ENCODE results near the gene PARVA.

DNA sequence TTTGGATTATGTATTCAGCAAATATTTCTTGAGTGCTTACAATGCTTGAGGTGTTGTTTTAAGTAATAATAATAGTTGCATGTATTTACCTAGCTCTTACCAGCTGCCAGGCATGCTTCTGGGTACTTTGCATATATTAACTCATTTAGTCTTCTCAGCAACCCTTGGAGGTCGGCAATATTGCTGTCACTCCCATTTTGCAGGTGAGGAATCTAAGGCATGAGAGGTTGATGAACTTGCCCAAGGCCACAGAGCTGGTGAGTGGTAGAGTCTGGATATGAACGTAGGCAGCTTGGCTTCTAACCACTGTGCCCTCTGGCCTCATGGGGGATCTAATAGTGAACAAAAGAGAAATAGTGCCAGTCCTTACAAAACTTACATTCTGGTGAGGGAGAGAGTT is 92.9 kb downstream of the PARVA start:
- TF ChIP-seq POLR2AphosphoS5 (IDR thresholded peaks at IDR 0.05; ENCODE audit: low read depth, low read length) (no peak), FOXP2 (optimal IDR thresholded peaks at IDR 0.05; ENCODE audit: borderline replicate concordance, extremely low read depth, extremely low read length, insufficient read depth) (no peak), SIN3A (IDR thresholded peaks at IDR 0.05; ENCODE audit: borderline replicate concordance, insufficient read depth, low read length) (no peak), TAF1 (IDR thresholded peaks at IDR 0.05; ENCODE audit: borderline replicate concordance, insufficient read depth, low read length) (no peak)
- TF ChIP-seq, protein P1, sequence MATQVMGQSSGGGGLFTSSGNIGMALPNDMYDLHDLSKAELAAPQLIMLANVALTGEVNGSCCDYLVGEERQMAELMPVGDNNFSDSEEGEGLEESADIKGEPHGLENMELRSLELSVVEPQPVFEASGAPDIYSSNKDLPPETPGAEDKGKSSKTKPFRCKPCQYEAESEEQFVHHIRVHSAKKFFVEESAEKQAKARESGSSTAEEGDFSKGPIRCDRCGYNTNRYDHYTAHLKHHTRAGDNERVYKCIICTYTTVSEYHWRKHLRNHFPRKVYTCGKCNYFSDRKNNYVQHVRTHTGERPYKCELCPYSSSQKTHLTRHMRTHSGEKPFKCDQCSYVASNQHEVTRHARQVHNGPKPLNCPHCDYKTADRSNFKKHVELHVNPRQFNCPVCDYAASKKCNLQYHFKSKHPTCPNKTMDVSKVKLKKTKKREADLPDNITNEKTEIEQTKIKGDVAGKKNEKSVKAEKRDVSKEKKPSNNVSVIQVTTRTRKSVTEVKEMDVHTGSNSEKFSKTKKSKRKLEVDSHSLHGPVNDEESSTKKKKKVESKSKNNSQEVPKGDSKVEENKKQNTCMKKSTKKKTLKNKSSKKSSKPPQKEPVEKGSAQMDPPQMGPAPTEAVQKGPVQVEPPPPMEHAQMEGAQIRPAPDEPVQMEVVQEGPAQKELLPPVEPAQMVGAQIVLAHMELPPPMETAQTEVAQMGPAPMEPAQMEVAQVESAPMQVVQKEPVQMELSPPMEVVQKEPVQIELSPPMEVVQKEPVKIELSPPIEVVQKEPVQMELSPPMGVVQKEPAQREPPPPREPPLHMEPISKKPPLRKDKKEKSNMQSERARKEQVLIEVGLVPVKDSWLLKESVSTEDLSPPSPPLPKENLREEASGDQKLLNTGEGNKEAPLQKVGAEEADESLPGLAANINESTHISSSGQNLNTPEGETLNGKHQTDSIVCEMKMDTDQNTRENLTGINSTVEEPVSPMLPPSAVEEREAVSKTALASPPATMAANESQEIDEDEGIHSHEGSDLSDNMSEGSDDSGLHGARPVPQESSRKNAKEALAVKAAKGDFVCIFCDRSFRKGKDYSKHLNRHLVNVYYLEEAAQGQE (IDR thresholded peaks at IDR 0.05; ENCODE audit: insufficient read depth in 1 of 2, low read depth in 2 of 2, low read length in 2 of 2) = no peak
